Endodermal cell (in vitro differentiated cells): Measurements from ENCODE around the gene SYNDIG1. TPM values are rescaled to one million over a fixed set of nuclear protein-coding genes. Genes with fewer than 3 reads are reported as not detected.

Source experiments
- DNase-seq: peaks from one replicate; pipeline ENCODE4 v3.0.0-alpha.2; 2017
- H3K27ac ChIP-seq: 2 replicates; pipeline ENCODE4 v1.5.1; 2013; ENCODE audit warnings: mild to moderate bottlenecking, low read depth, low read length, moderate library complexity
- H3K27me3 ChIP-seq: 2 replicates; pipeline ENCODE4 v1.6.1; 2013; ENCODE audit warnings: mild to moderate bottlenecking, low read length, moderate library complexity; ENCODE audit not compliant: insufficient read depth, control insufficient read depth, poor library complexity, severe bottlenecking
- H3K36me3 ChIP-seq: 2 replicates; pipeline ENCODE4 v1.7.0; 2013; ENCODE audit warnings: mild to moderate bottlenecking, low read length, moderate library complexity; ENCODE audit not compliant: control insufficient read depth, insufficient read depth
- H3K4me1 ChIP-seq: one replicate; pipeline ENCODE4 v1.7.0; 2013; ENCODE audit warnings: low read length; ENCODE audit not compliant: control insufficient read depth, insufficient read depth
- H3K4me3 ChIP-seq: 2 replicates; pipeline ENCODE4 v1.5.1; 2013; ENCODE audit warnings: mild to moderate bottlenecking, low read length, moderate library complexity
- H3K9ac ChIP-seq: 2 replicates; pipeline ENCODE4 v1.6.1; 2013; ENCODE audit warnings: mild to moderate bottlenecking, low read length, moderate library complexity; ENCODE audit not compliant: poor library complexity, severe bottlenecking; ENCODE audit errors: extremely low read depth
- H3K9me3 ChIP-seq: 2 replicates; pipeline ENCODE4 v1.6.1; 2013; ENCODE audit warnings: mild to moderate bottlenecking, low read length, moderate library complexity; ENCODE audit not compliant: control insufficient read depth
- H3K27ac Mint-ChIP-seq: 2 replicates; pipeline ENCODE4 v1.8.0; 2020; ENCODE audit warnings: mixed read lengths
- H3K27me3 Mint-ChIP-seq: 2 replicates; pipeline ENCODE4 v1.8.0; 2021; ENCODE audit warnings: mild to moderate bottlenecking, mixed read lengths; ENCODE audit not compliant: insufficient read depth
- H3K36me3 Mint-ChIP-seq: 2 replicates; pipeline ENCODE4 v1.8.0; 2020; ENCODE audit warnings: low read depth, mixed read lengths
- H3K4me1 Mint-ChIP-seq: 2 replicates; pipeline ENCODE4 v1.8.0; 2020; ENCODE audit warnings: mixed read lengths
- H3K4me3 Mint-ChIP-seq: 2 replicates; pipeline ENCODE4 v1.8.0; 2020; ENCODE audit warnings: mild to moderate bottlenecking, moderate library complexity, mixed read lengths
- H3K9me3 Mint-ChIP-seq: 2 replicates; pipeline ENCODE4 v1.8.0; 2020; ENCODE audit warnings: mild to moderate bottlenecking, mixed read lengths
- CTCF ChIP-seq: fragments of 200-600 bp; sonication (generic); conservative IDR thresholded peaks from 2 replicates; pipeline ENCODE4 v1.5.0; 2021; ENCODE audit warnings: antibody characterized with exemption, mild to moderate bottlenecking
- WGBS, 2 experiments: methylation state at CpG; one replicate each; pipeline versions ENCODE4 v1.1.5 to v1.1.7; 2013; ENCODE audit warnings: missing lambda C conversion rate in 2 of 2, mixed read lengths in 1 of 2; ENCODE audit not compliant: insufficient coverage in 1 of 2, insufficient read length in 1 of 2; 5-methylcytosine and 5-hydroxymethylcytosine counted together
- total RNA-seq, 2 donors: library from RNA; stranded (reverse); fragmentation: NEBNext Ultra II Directional in 1 of 2; extraction: Animal tissue kit (Norgen Biotek cat#: 25700) in 1 of 2; gene quantifications; 2 replicates in 1 of 2; 3 replicates in 1 of 2; pipeline ENCODE4 v1.2.1, GENCODE V29; 2021

Gene SYNDIG1
- total RNA-seq, 2 donors from 2014 or later = 5.5 to 6.8 TPM

- H3K4me3 Mint-ChIP-seq = no peak overlapping the region
- H3K9me3 Mint-ChIP-seq = no peaks in the 10 kb centered on the region
- no peak for TF ChIP-seq CTCF
- Histone ChIP-seq H3K36me3 (no peaks in the 10 kb centered on the region), H3K4me1 (no peaks in the 10 kb centered on the region), H3K4me3 (no peak overlapping the region), H3K27me3 (peaks cover 34% of the 10 kb centered on the region), H3K9me3 (no peaks in the 10 kb centered on the region), H3K9ac (no peak overlapping the region), H3K27ac (no peak overlapping the region)
- no peak overlapping the region for H3K27ac Mint-ChIP-seq
- no peak for DNase-seq
- no peaks in the 10 kb centered on the region for H3K36me3 Mint-ChIP-seq
- H3K4me1 Mint-ChIP-seq = peaks cover 23% of the 10 kb centered on the region
- peaks cover 68% of the 10 kb centered on the region for H3K27me3 Mint-ChIP-seq
- WGBS, 2 experiments = 81% methylated on average over 3 of the region's 3 CpGs; no CpG with 5 or more reads in 1 of the 2 experiments
Observed at GRCh38 chr20:24472426-24472825, 3.0 kb downstream of the SYNDIG1 start.

GRCh38 chr20:24473435-24474223, 4.2 kb downstream of the SYNDIG1 start:
- Histone ChIP-seq H3K4me3 (no peak overlapping the region), H3K9ac (no peak overlapping the region), H3K9me3 (no peaks in the 10 kb centered on the region), H3K4me1 (no peaks in the 10 kb centered on the region), H3K27me3 (peaks cover 23% of the 10 kb centered on the region), H3K36me3 (no peaks in the 10 kb centered on the region), H3K27ac (no peak overlapping the region)
- H3K9me3 Mint-ChIP-seq = no peaks in the 10 kb centered on the region
- WGBS, 2 experiments = 84 to 92% methylated on average over 7 of the region's 7 CpGs
- H3K4me3 Mint-ChIP-seq = no peak overlapping the region
- no peaks in the 10 kb centered on the region for H3K36me3 Mint-ChIP-seq
- no peak for TF ChIP-seq CTCF
- H3K27ac Mint-ChIP-seq = no peak overlapping the region
- H3K4me1 Mint-ChIP-seq = peaks cover 15% of the 10 kb centered on the region
- DNase-seq = no peak
- peaks cover 61% of the 10 kb centered on the region for H3K27me3 Mint-ChIP-seq

- DNase-seq = no peak
- H3K4me1 ChIP-seq = no peaks in the 10 kb centered on the region
- Mint-ChIP-seq H3K9me3 (no peaks in the 10 kb centered on the region), H3K27me3 (peaks cover 27% of the 10 kb centered on the region), H3K36me3 (no peaks in the 10 kb centered on the region), H3K4me1 (peaks cover 7% of the 10 kb centered on the region), H3K27ac (no peak overlapping the region), H3K4me3 (no peak overlapping the region)
- H3K27ac ChIP-seq = no peak overlapping the region
- H3K27me3 ChIP-seq = no peaks in the 10 kb centered on the region
- H3K36me3 ChIP-seq = no peaks in the 10 kb centered on the region
- 88 to 94% methylated on average over 8 to 11 of the region's 11 CpGs for WGBS, 2 experiments
- no peaks in the 10 kb centered on the region for H3K9me3 ChIP-seq
- H3K4me3 ChIP-seq = no peak overlapping the region
- H3K9ac ChIP-seq = no peak overlapping the region
- TF ChIP-seq CTCF = no peak
Observed at GRCh38 chr20:24477831-24478547, 8.6 kb downstream of the SYNDIG1 start.
